ENCODE measurements around the gene TNNT2.
A peak's percentile ranks its signal among the peaks of the same experiment; 100 is the strongest.

Gene TNNT2

DNA sequence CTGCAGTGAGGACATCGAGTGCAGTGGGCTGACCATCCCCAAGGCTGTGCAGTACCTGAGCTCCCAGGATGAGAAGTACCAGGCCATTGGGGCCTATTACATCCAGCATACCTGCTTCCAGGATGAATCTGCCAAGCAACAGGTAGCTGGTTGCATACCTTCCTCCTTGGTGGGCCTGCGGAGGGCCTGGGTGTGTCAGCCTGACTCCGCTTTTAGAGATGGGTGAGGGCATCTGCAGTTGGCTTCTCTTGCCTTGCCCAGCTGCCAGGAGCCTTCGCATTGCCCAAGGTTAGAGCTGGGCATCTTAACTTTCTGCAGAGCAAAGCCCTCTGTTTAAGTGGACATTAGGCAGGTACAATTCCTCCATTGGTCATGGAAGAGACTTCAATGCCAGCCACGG lies 60.9 kb downstream of the TNNT2 start:
- DNase-seq (ENCODE audit: low read depth, low spot score): no peak

GRCh38 chr1:201313086-201313485 lies 64.4 kb downstream of the TNNT2 start:
- no peak for DNase-seq (ENCODE audit: low read depth, low spot score)

DNA sequence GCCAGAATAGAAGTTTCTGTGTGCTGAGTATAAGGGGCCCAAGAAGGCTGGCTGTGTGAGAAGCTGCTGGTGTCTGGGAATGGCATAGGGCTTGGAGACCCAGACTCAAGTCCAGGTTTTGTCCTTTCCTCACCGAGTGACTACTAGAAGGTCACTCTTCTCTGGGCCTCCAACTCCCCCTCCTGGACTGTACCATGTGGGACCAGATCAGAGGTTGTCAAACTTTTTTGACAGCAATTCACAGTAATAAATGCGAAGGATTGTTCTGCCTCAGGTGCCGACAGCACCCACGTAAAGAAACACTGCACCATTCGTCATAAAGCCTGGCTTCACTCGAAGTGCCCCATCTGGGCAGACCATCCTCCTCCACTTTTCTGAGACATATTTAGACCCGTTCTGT lies 65.2 kb downstream of the TNNT2 start:
- no peak for DNase-seq (ENCODE audit: low read depth, low spot score)

GRCh38 chr1:201311356-201312011 lies 66.0 kb downstream of the TNNT2 start:
- DNase-seq (ENCODE audit: low read depth, low spot score): no peak

DNA sequence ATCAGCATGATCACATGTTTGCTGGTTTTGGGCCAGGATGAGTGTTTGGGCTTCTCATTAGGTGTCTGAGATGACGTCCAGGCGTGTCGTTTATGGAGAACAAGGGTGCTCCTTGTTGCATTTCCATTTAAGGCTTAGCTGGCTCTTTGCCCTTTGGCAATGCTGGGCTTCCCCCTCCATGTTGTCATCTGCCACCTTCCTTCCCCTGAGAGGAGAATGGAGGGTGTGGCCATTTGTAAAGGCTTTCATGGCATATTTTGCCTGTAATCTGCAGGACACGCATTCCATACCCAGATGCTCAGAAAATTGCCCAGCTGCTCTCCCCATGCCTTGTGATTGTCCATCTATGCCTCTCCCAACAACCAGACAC lies 66.5 kb downstream of the TNNT2 start:
- no peak for DNase-seq (ENCODE audit: low read depth, low spot score)

DNA sequence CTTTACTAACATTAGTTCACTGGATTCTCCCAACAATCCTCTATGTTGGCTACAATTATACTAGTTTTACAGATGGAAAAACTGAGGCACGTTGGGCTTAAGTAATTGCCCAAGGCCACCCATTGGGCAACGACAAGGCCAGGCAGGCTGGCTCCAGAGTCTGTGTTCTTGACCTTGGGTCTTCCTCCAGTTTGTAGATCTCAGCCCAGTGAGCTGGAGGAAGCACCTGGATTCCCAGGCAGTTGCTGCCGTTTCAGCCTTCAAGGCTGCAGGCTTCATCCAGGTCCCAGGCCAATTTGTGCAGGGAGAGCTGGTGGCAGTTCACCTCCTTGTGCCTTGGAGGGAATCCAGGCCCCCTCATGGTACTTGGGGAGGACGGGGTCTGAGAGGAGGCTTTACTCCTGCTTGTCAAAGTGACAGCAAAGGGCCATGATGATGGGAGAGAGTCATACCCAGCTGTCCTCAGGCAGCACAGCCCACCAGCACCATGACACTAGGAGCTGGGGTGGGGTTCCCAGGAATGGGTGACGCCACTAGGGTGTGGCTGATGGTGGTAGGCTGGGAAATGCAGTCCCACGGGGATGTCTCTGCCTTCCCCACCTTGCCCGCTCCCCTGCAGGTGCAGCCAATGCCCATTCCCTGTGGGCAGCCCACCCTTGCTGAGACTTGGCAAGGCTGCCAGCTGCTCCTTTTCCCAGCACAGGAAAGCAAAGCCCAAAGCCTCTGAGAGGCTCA lies 67.1 kb downstream of the TNNT2 start:
- DNase-seq (ENCODE audit: low read depth, low spot score): no peak

DNA sequence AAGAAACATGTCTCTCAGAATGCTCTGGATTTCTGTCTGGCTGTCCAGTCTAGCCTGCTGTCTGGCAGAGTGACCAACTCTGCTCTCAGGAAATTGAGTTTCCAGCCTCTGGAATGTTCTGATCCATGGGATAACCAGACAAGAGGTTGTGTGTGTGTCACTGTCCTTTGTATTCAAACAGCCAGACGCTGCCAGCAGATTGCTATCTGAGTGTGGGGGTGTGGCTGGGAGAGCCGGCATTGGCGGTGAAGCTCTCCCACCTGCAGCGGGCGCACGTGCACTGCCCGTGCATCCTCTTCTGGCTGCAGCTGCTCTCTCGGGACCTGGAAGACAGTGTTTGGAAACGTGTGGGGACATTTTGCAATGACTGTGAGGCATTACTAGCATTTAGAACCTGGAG lies 68.1 kb downstream of the TNNT2 start:
- DNase-seq (ENCODE audit: low read depth, low spot score): peak; percentile 95
